ENCODE results near the gene ADAMTS13. TPM values are rescaled to one million over a fixed set of nuclear protein-coding genes. Genes with fewer than 3 reads are reported as not detected.

Gene ADAMTS13
- total RNA-seq, 1 experiment from 2014 or later: 4.7 TPM

DNA sequence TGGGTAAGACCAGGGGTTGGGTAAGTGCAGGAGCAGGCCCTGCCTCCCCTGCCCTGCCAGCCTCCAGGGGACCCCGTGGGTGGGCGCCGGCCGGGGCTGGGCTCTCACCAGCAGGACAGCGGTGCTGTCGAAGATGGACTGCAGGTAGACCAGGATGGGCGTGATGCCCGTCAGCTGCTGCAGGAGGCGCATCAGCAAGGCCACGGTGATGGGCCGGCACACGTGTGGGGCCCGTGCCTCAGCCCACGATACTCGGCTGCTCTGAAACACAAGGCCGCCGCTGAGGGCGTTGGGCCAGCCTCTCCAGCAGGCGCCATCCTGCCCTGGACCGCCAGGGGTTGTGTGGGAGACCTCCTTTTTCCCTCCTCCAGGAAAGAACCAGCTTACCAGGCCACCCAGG is 52.7 kb downstream of the ADAMTS13 start:
- Mint-ChIP-seq H3K27me3 (ENCODE audit: unreplicated experiment) (no peaks in the 10 kb centered on the region), H3K9me3 (ENCODE audit: low read depth, unreplicated experiment) (no peaks in the 10 kb centered on the region), H3K4me3 (ENCODE audit: low read depth, unreplicated experiment) (no peak overlapping the region), H3K36me3 (ENCODE audit: insufficient read depth, unreplicated experiment) (peaks cover 36% of the 10 kb centered on the region), H3K27ac (ENCODE audit: unreplicated experiment) (no peak overlapping the region), H3K4me1 (ENCODE audit: low read depth, unreplicated experiment) (no peaks in the 10 kb centered on the region)
- intact Hi-C loops (cut with micrococcal nuclease; ENCODE audit: unreplicated experiment): no loop called here
- BruUV-seq (replicated peaks): no TSS peak
- CTCF ChIA-PET: no interaction called here
- DNase-seq: no peak
- TF ChIP-seq, protein P1, sequence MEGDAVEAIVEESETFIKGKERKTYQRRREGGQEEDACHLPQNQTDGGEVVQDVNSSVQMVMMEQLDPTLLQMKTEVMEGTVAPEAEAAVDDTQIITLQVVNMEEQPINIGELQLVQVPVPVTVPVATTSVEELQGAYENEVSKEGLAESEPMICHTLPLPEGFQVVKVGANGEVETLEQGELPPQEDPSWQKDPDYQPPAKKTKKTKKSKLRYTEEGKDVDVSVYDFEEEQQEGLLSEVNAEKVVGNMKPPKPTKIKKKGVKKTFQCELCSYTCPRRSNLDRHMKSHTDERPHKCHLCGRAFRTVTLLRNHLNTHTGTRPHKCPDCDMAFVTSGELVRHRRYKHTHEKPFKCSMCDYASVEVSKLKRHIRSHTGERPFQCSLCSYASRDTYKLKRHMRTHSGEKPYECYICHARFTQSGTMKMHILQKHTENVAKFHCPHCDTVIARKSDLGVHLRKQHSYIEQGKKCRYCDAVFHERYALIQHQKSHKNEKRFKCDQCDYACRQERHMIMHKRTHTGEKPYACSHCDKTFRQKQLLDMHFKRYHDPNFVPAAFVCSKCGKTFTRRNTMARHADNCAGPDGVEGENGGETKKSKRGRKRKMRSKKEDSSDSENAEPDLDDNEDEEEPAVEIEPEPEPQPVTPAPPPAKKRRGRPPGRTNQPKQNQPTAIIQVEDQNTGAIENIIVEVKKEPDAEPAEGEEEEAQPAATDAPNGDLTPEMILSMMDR (IDR thresholded peaks at IDR 0.05; ENCODE audit: unreplicated experiment): no peak

DNA sequence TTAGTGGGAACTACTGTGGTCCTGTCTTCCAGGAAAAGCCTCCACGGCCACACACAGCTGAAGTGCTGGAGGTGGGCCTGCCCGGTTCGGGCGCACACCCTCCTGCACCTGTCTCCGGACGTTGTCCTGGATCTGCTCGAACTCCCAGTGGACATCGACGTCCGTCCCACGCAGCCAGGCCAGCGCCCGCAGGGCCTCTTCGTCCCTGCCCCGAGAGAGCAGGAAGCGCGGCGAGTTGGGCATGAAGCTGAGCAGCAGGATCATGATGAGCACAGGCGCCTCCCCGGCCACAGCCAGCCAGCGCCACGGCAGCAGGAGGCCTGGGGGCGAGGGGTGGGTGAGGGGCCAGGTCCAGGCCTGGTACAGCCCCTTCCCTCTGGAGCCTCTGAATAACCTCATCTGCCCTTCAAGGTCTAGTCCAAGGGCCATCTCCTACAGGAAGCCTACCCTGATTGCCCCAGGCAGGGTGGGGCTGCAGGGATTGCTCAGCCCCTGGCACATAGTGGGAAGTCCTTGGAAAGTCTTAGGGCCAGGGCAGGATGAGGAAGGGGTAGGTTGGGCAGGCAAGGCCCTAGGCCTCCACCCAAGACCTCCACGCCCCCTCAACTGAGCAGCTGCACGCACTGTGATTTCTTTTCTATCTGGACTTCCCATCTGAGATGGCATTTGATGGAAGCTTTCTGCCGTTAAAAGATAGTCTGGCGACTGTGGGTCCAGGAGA is 53.3 kb downstream of the ADAMTS13 start:
- Mint-ChIP-seq H3K4me1 (ENCODE audit: low read depth, unreplicated experiment) (no peaks in the 10 kb centered on the region), H3K27me3 (ENCODE audit: unreplicated experiment) (no peaks in the 10 kb centered on the region), H3K36me3 (ENCODE audit: insufficient read depth, unreplicated experiment) (peaks cover 30% of the 10 kb centered on the region), H3K9me3 (ENCODE audit: low read depth, unreplicated experiment) (no peaks in the 10 kb centered on the region), H3K27ac (ENCODE audit: unreplicated experiment) (no peak overlapping the region), H3K4me3 (ENCODE audit: low read depth, unreplicated experiment) (no peak overlapping the region)
- CTCF ChIA-PET: no interaction called here
- DNase-seq: no peak
- no TSS peak for BruUV-seq (replicated peaks)
- TF ChIP-seq, protein P1 (IDR thresholded peaks at IDR 0.05; ENCODE audit: unreplicated experiment): no peak
- intact Hi-C loops (cut with micrococcal nuclease; ENCODE audit: unreplicated experiment): no loop called here

GRCh38 chr9:133476036-133476931 is 54.1 kb downstream of the ADAMTS13 start:
- no TSS peak for BruUV-seq (replicated peaks)
- intact Hi-C loops (cut with micrococcal nuclease; ENCODE audit: unreplicated experiment): no loop called here
- TF ChIP-seq, protein P1 (IDR thresholded peaks at IDR 0.05; ENCODE audit: unreplicated experiment): no peak
- CTCF ChIA-PET: no interaction called here
- Mint-ChIP-seq H3K27me3 (ENCODE audit: unreplicated experiment) (no peaks in the 10 kb centered on the region), H3K9me3 (ENCODE audit: low read depth, unreplicated experiment) (no peaks in the 10 kb centered on the region), H3K4me1 (ENCODE audit: low read depth, unreplicated experiment) (no peaks in the 10 kb centered on the region), H3K4me3 (ENCODE audit: low read depth, unreplicated experiment) (no peak overlapping the region), H3K36me3 (ENCODE audit: insufficient read depth, unreplicated experiment) (peaks cover 25% of the 10 kb centered on the region), H3K27ac (ENCODE audit: unreplicated experiment) (no peak overlapping the region)
- DNase-seq: no peak

GRCh38 chr9:133476941-133477340 is 54.8 kb downstream of the ADAMTS13 start:
- H3K27me3 Mint-ChIP-seq (ENCODE audit: unreplicated experiment): no peaks in the 10 kb centered on the region
- no peaks in the 10 kb centered on the region for H3K9me3 Mint-ChIP-seq (ENCODE audit: low read depth, unreplicated experiment)
- no peak for DNase-seq
- TF ChIP-seq, protein P1 (IDR thresholded peaks at IDR 0.05; ENCODE audit: unreplicated experiment): no peak
- peaks cover 18% of the 10 kb centered on the region for H3K36me3 Mint-ChIP-seq (ENCODE audit: insufficient read depth, unreplicated experiment)
- H3K4me3 Mint-ChIP-seq (ENCODE audit: low read depth, unreplicated experiment): no peak overlapping the region
- CTCF ChIA-PET: no interaction called here
- BruUV-seq (replicated peaks): no TSS peak
- intact Hi-C loops (cut with micrococcal nuclease; ENCODE audit: unreplicated experiment): no loop called here
- no peaks in the 10 kb centered on the region for H3K4me1 Mint-ChIP-seq (ENCODE audit: low read depth, unreplicated experiment)
- H3K27ac Mint-ChIP-seq (ENCODE audit: unreplicated experiment): no peak overlapping the region
